Neuronal stem cell (in vitro differentiated cells): ENCODE measurements around the gene SLC6A11.
A peak's percentile ranks its signal among the peaks of the same experiment; 100 is the strongest.

ENCODE experiments used
- DNase-seq: peaks from one replicate; pipeline ENCODE4 v3.0.0-alpha.2; 2013; ENCODE audit warnings: low spot score
- H2AFZ ChIP-seq: one replicate; pipeline ENCODE4 v1.6.1; 2013; ENCODE audit warnings: mild to moderate bottlenecking, low read length, inconsistent platforms
- H2AK5ac ChIP-seq: 2 replicates; pipeline ENCODE4 v1.6.1; 2013; ENCODE audit warnings: low read depth, mild to moderate bottlenecking, inconsistent platforms, low read length, moderate library complexity, mixed read lengths
- H2BK120ac ChIP-seq: 2 replicates; pipeline ENCODE4 v1.6.1; 2013; ENCODE audit warnings: low read depth, mild to moderate bottlenecking, inconsistent platforms, low read length, moderate library complexity, mixed read lengths
- H2BK12ac ChIP-seq: one replicate; pipeline ENCODE4 v1.6.1; 2013; ENCODE audit warnings: low read length, inconsistent platforms
- H2BK15ac ChIP-seq: 2 replicates; pipeline ENCODE4 v1.6.1; 2013; ENCODE audit warnings: mild to moderate bottlenecking, low read length, inconsistent platforms, mixed read lengths
- H2BK5ac ChIP-seq: one replicate; pipeline ENCODE4 v1.6.1; 2013; ENCODE audit warnings: inconsistent platforms, mild to moderate bottlenecking, low read length, moderate library complexity
- H3K14ac ChIP-seq: one replicate; pipeline ENCODE4 v1.6.1; 2013; ENCODE audit warnings: low read length, inconsistent platforms
- H3K18ac ChIP-seq: 2 replicates; pipeline ENCODE4 v1.6.1; 2013; ENCODE audit warnings: low read length, inconsistent platforms
- H3K23ac ChIP-seq: 2 replicates; pipeline ENCODE4 v1.6.1; 2013; ENCODE audit warnings: low read depth, mild to moderate bottlenecking, mixed read lengths, low read length, inconsistent platforms; ENCODE audit not compliant: poor library complexity
- H3K27ac ChIP-seq: replicated peaks from 3 replicates; pipeline ENCODE4 v1.5.1; 2013; ENCODE audit warnings: low read length, inconsistent platforms
- H3K27me3 ChIP-seq, 3 experiments: 2 replicates each; pipeline ENCODE4 v1.6.1; 2013; ENCODE audit warnings: low read length in 3 of 3, mild to moderate bottlenecking in 2 of 3, inconsistent platforms in 1 of 3, low read depth in 1 of 3, mixed read lengths in 1 of 3, moderate library complexity in 1 of 3; ENCODE audit not compliant: control insufficient read depth in 3 of 3, insufficient read depth in 3 of 3
- H3K36me3 ChIP-seq, 2 donors: replicated peaks in 1 of 2; 2 replicates each; pipeline ENCODE4 v1.6.1; 2013; ENCODE audit warnings: low read length in 2 of 2; ENCODE audit not compliant: control insufficient read depth in 2 of 2, insufficient read depth in 2 of 2
- H3K4ac ChIP-seq: 2 replicates; pipeline ENCODE4 v1.6.1; 2013; ENCODE audit warnings: inconsistent platforms, mild to moderate bottlenecking, low read length, moderate library complexity
- H3K4me1 ChIP-seq, 2 donors: 1 replicate in 1 of 2; 2 replicates in 1 of 2; pipeline ENCODE4 v1.6.1; 2013; ENCODE audit warnings: low read length in 2 of 2, low read depth in 1 of 2; ENCODE audit not compliant: control insufficient read depth in 2 of 2, insufficient read depth in 1 of 2
- H3K4me2 ChIP-seq: one replicate; pipeline ENCODE4 v1.6.1; 2013; ENCODE audit warnings: mild to moderate bottlenecking, low read length, inconsistent platforms; ENCODE audit not compliant: insufficient read depth, poor library complexity, severe bottlenecking
- H3K4me3 ChIP-seq, 2 donors: 2 replicates each; pipeline ENCODE4 v1.5.1; 2013; ENCODE audit warnings: low read length in 2 of 2, mild to moderate bottlenecking in 2 of 2, inconsistent platforms in 1 of 2, moderate library complexity in 1 of 2
- H3K79me1 ChIP-seq: one replicate; pipeline ENCODE4 v1.6.1; 2013; ENCODE audit warnings: low read depth, mild to moderate bottlenecking, inconsistent platforms, low read length, moderate library complexity
- H3K9ac ChIP-seq: one replicate; pipeline ENCODE4 v1.6.1; 2013; ENCODE audit warnings: mild to moderate bottlenecking, low read depth, low read length, inconsistent platforms; ENCODE audit not compliant: poor library complexity
- H3K9me3 ChIP-seq, 2 donors: replicated peaks in 1 of 2; 2 replicates each; pipeline versions ENCODE3 to v1.6.1; 2013; ENCODE audit warnings: low read length in 2 of 2, mild to moderate bottlenecking in 2 of 2, inconsistent platforms in 1 of 2, low read depth in 1 of 2, mixed read lengths in 1 of 2, moderate library complexity in 1 of 2; ENCODE audit not compliant: control insufficient read depth in 2 of 2, insufficient read depth in 1 of 2
- H4K8ac ChIP-seq: one replicate; pipeline ENCODE4 v1.6.1; 2013; ENCODE audit warnings: low read depth, mild to moderate bottlenecking, inconsistent platforms, low read length, moderate library complexity
- H4K91ac ChIP-seq: one replicate; pipeline ENCODE4 v1.6.1; 2013; ENCODE audit warnings: low read length, low read depth, mild to moderate bottlenecking, inconsistent platforms; ENCODE audit not compliant: poor library complexity
- WGBS, 2 donors: extraction: QIAGEN DNeasy Blood & Tissue Kit; methylation state at CpG; one replicate each; pipeline ENCODE4 v1.1.7; 2013; ENCODE audit warnings: missing lambda C conversion rate in 2 of 2, mixed read lengths in 1 of 2; ENCODE audit not compliant: insufficient read length in 2 of 2, insufficient replicate concordance in 1 of 2; ENCODE audit errors: extremely low coverage in 2 of 2; 5-methylcytosine and 5-hydroxymethylcytosine counted together

The SLC6A11 gene

DNA sequence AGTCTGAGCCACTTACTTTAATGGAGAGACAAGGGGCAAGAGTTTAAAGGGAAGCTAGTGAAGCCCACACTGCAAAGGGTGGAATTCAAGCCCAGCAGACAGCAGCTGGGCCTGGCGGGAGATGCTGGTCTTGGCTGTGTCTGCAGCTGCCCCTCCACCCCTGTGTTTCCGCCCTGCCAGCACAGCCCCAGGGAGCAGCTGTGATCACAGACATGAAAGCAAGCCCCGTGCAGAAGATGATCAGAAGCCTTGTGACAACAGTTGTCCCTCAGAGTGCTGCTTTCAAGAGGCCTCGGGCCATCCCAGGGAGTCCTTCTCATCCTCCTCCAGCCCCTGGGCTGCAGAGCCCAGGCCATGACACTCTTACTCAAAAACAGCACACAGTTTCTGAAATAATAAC, 152.4 kb downstream of the SLC6A11 start:
- Histone ChIP-seq H2BK12ac (no peak overlapping the region), H3K23ac (no peak overlapping the region), H2BK120ac (no peak overlapping the region), H3K4me3 (no peak overlapping the region), H3K27me3 (peaks cover 0 to 1% (median 0%) of the 10 kb centered on the region in 3 experiments), H2BK5ac (no peak overlapping the region), H3K4me2 (no peak overlapping the region), H2AK5ac (no peak overlapping the region), H4K8ac (no peak overlapping the region), H3K79me1 (peaks cover 2% of the 10 kb centered on the region), H3K18ac (no peak overlapping the region), H3K9ac (no peak overlapping the region), H3K4me1 (no peaks in the 10 kb centered on the region), H2AFZ (no peak overlapping the region), H3K9me3 (no peaks in the 10 kb centered on the region), H3K4ac (no peak overlapping the region), H2BK15ac (no peak overlapping the region), H3K14ac (no peak overlapping the region), H4K91ac (no peak overlapping the region), H3K36me3 (no peaks in the 10 kb centered on the region), H3K27ac (no peak overlapping the region)
- WGBS, 2 donors, result no CpG with 5 or more reads among the region's 4 CpGs
- DNase-seq, result no peak

DNA sequence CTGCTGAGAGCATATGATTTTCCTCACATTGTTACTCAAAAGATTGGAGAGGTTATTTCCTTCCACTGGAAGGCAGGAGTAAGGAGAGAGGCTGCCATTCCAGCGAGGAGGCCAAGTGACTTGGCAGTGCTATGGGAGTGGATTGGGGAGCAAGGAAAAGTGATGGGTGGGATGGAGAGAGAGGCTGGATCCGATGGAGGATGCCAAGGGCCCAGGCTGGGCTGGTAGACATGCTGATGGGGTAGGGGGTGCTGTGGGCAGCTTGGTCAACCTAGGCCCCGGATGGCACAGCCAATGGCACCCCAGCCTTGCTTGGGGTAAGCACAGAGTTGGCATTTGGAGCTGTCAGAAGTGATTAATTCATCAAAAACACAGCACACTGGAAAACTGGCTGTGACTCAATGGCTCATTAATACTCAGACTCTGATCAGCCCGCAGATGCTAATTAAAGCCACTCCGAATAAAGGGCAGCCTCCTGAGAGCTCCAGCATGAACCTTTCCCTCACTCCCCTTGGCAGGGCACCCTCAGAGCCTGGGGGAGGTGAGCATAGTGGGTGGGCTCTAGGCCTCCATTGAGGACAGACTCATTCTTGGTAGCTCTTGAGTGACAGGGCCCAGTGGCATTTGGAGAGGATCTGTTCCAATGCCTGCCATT, 154.4 kb downstream of the SLC6A11 start:
- Histone ChIP-seq H2BK5ac (no peak overlapping the region), H2AFZ (no peak overlapping the region), H3K18ac (no peak overlapping the region), H2BK120ac (no peak overlapping the region), H2BK12ac (no peak overlapping the region), H3K4me3 (no peak overlapping the region), H3K9me3 (no peaks in the 10 kb centered on the region), H4K91ac (no peak overlapping the region), H3K4me2 (no peak overlapping the region), H3K14ac (no peak overlapping the region), H2AK5ac (no peak overlapping the region), H3K79me1 (peaks cover 2% of the 10 kb centered on the region), H3K4ac (no peak overlapping the region), H3K23ac (no peak overlapping the region), H3K27me3 (peaks cover 0 to 4% (median 0%) of the 10 kb centered on the region in 3 experiments), H3K4me1 (no peaks in the 10 kb centered on the region), H3K9ac (no peak overlapping the region), H3K36me3 (no peaks in the 10 kb centered on the region), H4K8ac (no peak overlapping the region), H3K27ac (no peak overlapping the region), H2BK15ac (no peak overlapping the region)
- no CpG with 5 or more reads among the region's 5 CpGs for WGBS, 2 donors
- DNase-seq, result no peak

DNA sequence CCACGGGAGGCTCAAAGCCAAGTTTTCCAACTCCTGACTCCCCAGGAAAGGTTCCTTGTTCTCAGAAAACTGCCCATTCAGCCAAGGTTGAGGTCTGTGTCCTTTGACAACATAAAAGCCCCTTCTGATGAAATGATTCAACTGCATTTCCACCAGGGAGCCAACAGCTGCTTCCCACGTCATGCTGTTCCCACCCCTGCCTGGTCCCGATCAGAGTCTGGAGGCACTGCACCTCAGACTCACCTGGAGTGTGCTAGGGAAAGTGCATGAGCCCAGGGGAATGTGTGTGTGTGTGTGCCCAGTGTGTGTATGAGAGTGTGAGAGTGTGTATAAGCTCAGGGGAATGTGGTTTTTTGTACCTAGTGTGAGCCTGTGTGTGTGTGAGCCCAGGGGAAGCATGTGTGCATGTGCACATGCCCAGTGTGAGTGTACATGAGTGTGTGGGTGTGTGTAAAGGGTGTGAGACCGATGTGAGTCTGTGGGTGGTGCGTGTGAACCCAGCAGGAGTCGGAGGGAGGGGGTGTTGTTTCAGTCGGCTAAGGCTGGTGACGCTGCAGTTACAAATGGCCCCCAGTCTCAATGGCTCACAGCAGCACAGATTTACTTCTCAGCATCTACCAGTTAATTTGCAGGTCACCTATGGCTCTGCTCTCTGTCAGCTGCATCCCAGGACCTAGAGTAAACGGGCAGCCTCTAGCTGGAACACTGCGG, 156.2 kb downstream of the SLC6A11 start:
- no peaks in the 10 kb centered on the region for H3K79me1 ChIP-seq
- H4K91ac ChIP-seq, result no peak overlapping the region
- H3K4me1 ChIP-seq, result no peaks in the 10 kb centered on the region
- DNase-seq, result no peak
- no peak overlapping the region for H4K8ac ChIP-seq
- no peaks in the 10 kb centered on the region for H3K36me3 ChIP-seq
- peak overlapping the region in 1 of 2 donors; percentile 49 for H3K4me3 ChIP-seq
- H3K14ac ChIP-seq, result no peak overlapping the region
- no peak overlapping the region for H2AFZ ChIP-seq
- no peak overlapping the region for H3K27ac ChIP-seq
- H3K9me3 ChIP-seq, result no peaks in the 10 kb centered on the region
- no peak overlapping the region for H2BK15ac ChIP-seq
- H2BK12ac ChIP-seq, result no peak overlapping the region
- no peak overlapping the region for H3K4ac ChIP-seq
- no peak overlapping the region for H2BK5ac ChIP-seq
- no peak overlapping the region for H2BK120ac ChIP-seq
- H3K18ac ChIP-seq, result no peak overlapping the region
- H3K23ac ChIP-seq, result peak overlapping the region; percentile 38
- H3K27me3 ChIP-seq, result peaks cover 0 to 4% (median 0%) of the 10 kb centered on the region in 3 experiments
- no peak overlapping the region for H3K4me2 ChIP-seq
- WGBS, 2 donors, result no CpG with 5 or more reads among the region's 10 CpGs
- H2AK5ac ChIP-seq, result no peak overlapping the region
- H3K9ac ChIP-seq, result no peak overlapping the region

DNA sequence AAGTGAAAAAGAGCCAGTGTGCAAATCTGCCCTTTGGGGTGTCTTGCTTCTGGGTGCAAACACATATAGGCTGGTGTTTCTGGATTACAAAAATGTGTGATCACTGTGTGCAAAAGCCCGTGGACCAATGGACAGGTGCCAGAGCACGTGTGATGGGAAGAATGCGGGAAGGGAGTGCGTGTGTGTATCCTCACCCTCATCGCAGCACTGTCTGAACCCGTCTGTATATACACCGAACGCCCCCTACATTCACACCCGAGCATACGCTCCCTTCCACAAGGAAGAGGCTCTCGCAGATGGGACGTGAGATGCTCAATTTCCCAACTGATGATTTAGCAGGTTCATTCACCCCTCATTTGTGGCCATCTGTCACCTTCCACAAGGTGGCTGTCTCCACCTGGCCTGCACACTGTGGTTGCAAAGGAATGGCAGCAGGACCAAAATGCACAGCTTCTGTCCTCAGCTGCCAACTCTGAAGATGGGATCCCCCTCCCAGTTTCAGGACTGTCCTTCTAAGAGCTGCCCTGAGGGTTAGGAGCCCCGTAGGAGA, 157.1 kb downstream of the SLC6A11 start:
- H2AFZ ChIP-seq, result no peak overlapping the region
- no peak overlapping the region for H2BK12ac ChIP-seq
- H2BK120ac ChIP-seq, result no peak overlapping the region
- peak overlapping the region; percentile 27 for H4K91ac ChIP-seq
- no peaks in the 10 kb centered on the region for H3K36me3 ChIP-seq
- no peak overlapping the region for H3K9ac ChIP-seq
- H3K9me3 ChIP-seq, result no peaks in the 10 kb centered on the region
- no peak overlapping the region for H2BK5ac ChIP-seq
- H3K4me2 ChIP-seq, result no peak overlapping the region
- no peak overlapping the region for H2AK5ac ChIP-seq
- peak overlapping the region; percentile 26 for H3K14ac ChIP-seq
- peaks cover 0 to 4% of the 10 kb centered on the region in 2 donors for H3K4me1 ChIP-seq
- H3K4ac ChIP-seq, result no peak overlapping the region
- H3K4me3 ChIP-seq, result no peak overlapping the region
- no peak overlapping the region for H3K18ac ChIP-seq
- H3K27ac ChIP-seq, result no peak overlapping the region
- H3K79me1 ChIP-seq, result no peaks in the 10 kb centered on the region
- H3K23ac ChIP-seq, result no peak overlapping the region
- no peak overlapping the region for H4K8ac ChIP-seq
- peaks cover 0 to 4% (median 0%) of the 10 kb centered on the region in 3 experiments for H3K27me3 ChIP-seq
- no peak overlapping the region for H2BK15ac ChIP-seq
- WGBS, 2 donors, result no CpG with 5 or more reads among the region's 13 CpGs
- DNase-seq, result no peak
